HFF-Myc (cell line): ENCODE measurements around the gene COX15.
"Not testable (repeated sequence)": the region's sequence is repeated elsewhere in the genome, so short reads cannot be mapped to it uniquely, and the experiment has no call there.

ENCODE experiments used
- DNase-seq: peaks from one replicate; pipeline ENCODE4 v3.0.0-alpha.2; 2011; ENCODE audit warnings: low read depth; ENCODE audit errors: extremely low read depth
- H3K4me3 ChIP-seq: replicated peaks from 2 replicates; pipeline ENCODE4 v1.5.1; 2011; ENCODE audit warnings: low read depth, mild to moderate bottlenecking, control low read depth, low read length
- TF ChIP-seq, protein P1 (sequence below): IDR thresholded peaks from 2 replicates; pipeline ENCODE4 v1.5.1; 2012; ENCODE audit warnings: mild to moderate bottlenecking, low read depth, low read length, control low read depth; ENCODE audit errors: missing control alignments

The COX15 gene

DNA sequence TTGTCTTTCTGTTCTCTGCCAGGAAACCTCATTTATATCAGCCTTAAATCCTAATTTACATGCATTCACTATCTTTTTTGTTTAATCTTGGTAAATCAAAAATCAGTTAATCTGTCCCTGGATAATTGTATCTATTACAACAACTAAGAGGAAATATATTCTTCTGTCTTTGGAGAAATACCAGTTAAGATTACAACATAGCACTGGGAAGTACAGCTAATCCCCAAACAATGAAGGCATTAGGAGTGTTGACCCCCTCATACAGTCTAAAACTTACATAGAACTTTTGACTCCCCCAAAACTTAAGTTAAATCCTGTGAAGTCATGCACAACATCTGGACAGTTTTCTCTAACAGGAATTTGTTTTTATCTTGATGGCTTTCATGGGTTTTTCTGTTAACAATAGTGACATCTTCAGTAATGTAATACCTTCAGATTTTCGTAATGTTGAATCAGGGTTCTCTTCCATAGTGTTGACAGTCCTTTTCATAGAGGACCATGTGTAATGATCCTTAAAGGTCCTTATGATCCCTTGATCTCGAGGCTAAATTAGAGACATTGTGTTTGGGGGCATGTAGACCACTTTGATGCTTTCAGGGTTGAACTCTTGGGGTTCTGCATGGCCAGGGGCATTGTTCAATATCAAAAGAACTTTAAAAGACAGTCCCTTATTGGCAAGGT, 26.4 kb upstream of the COX15 start:
- H3K4me3 ChIP-seq = no peak overlapping the region
- TF ChIP-seq, protein P1, sequence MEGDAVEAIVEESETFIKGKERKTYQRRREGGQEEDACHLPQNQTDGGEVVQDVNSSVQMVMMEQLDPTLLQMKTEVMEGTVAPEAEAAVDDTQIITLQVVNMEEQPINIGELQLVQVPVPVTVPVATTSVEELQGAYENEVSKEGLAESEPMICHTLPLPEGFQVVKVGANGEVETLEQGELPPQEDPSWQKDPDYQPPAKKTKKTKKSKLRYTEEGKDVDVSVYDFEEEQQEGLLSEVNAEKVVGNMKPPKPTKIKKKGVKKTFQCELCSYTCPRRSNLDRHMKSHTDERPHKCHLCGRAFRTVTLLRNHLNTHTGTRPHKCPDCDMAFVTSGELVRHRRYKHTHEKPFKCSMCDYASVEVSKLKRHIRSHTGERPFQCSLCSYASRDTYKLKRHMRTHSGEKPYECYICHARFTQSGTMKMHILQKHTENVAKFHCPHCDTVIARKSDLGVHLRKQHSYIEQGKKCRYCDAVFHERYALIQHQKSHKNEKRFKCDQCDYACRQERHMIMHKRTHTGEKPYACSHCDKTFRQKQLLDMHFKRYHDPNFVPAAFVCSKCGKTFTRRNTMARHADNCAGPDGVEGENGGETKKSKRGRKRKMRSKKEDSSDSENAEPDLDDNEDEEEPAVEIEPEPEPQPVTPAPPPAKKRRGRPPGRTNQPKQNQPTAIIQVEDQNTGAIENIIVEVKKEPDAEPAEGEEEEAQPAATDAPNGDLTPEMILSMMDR = no peak
- DNase-seq = no peak

DNA sequence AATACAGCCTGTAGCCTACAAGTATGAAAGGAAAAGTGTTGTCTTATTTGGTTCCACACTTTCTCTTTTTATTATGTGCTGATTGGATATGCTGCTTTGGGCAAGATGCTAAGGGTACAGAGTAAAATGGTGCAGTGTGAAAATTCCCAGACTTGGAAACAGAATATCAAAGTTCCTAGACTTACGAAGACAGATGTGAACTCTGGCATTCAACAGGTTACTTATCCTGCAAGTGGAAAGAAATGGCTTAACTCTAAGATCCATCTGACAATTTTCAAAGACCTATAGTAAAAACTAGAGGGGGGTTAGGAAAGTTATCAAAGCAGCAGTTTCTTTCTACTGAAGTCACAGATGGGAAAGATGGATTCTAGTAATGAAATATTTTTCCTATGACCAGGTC, 24.2 kb upstream of the COX15 start:
- no peak for DNase-seq
- H3K4me3 ChIP-seq = no peak overlapping the region
- TF ChIP-seq, protein P1 = no peak

DNA sequence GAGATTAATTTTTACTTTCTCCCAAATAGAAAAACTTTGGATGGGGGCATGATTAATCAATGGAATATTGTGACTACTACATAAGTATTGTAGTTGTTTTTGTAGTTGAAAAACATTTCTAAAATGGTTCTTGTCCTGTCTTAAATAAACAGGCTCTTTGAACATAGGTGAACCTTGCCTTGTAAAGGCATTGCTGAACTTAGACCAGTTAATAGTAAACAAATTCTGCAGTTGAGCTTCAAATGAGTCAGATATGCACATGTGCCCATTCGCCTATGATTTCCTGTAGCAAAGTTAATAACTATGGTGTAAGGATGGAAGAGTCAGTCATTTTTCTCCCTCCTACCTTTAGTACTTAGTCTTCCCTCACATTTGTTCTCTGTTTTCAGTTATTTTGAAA, 22.7 kb upstream of the COX15 start:
- no peak overlapping the region for H3K4me3 ChIP-seq
- DNase-seq = no peak
- TF ChIP-seq, protein P1 = no peak

DNA sequence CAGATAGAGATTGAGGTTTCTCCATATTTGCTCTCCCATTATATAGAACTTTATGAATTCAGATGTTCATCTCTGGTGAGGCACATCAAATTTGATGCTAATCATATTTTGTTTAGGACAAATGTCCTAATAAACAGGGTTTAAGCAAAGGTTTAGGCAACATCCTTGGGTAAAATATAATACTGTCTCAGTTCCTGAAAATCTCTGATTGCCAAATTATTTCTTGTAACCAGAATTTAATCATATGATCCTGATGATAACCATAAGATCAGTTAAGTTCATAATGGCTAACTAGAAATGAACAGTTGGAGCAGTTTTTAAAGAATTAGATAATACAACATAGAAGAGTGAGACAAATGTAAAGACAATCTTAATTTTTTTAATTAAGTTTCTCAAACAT, 18.7 kb upstream of the COX15 start:
- DNase-seq = no peak
- TF ChIP-seq, protein P1 = no peak
- H3K4me3 ChIP-seq = no peak overlapping the region

DNA sequence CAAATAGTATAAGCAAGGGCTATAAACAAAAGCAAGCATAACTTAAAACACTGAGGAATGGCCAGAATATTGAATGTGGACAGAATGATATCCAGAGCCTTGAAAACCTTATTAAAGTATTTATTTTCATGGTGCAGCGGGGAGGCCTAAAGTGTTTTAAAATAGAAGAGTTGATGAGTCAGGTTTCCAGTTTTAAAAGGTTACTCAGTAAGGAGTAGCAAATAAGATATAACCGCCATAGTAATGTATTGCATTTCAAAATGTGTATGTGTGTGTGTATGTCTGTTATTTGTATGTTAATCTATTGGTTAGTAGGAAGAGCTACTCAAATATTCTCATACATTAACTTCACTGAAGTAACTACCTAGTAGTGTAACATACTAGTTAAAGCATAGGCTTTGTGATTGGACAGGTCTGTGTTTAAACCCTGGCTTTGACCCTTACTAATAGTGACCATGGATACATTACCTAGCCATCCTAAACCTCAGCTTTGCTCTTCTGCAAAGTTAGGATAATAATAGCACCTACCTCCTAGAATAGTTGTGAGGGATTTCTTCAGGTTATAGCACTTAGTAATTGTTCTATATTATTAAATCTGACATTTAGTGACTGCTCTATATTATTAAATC, 17.0 kb upstream of the COX15 start:
- TF ChIP-seq, protein P1 = no peak
- DNase-seq = no peak

DNA sequence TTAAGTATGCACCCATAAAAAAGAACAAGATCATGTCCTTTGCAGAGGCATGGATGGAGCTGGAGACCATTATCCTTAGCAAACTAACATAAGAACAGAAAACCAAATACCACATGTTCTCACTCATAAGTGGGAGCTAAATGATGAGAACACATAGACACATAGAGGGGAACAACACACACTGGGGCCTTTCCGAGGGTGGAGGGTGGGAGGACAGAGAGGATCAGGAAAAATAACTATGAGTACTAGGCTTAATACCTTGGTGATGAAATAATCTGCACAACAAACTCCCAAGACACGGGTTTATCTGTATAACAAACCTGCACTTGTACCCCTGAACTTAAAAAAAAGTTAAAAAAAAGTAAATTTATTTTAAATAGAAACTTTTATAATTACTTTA, 14.2 kb upstream of the COX15 start:
- not testable (repeated sequence) for DNase-seq, H3K4me3 ChIP-seq

More for the DNA sequence above, 17.0 kb upstream of the COX15 start:
- H3K4me3 ChIP-seq = no peak overlapping the region

DNA sequence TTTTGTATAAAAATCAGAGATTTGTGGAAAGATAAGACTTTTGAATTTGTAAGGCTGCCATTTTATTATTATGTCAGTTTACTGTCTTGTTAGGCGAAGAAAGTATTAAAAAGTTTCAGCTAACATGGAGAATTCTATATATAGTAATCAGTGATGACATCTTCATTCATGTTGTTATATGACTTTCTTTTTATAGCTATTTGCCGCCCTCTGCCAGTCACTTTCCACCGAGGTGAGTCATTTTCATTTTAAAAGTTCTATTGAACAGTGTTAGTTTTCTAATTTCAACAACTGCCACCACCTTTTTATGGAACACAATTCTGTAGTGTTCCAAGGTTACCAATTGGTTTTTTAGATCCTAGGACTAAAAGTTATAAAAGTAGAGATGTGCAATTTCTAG, 11.9 kb upstream of the COX15 start:
- H3K4me3 ChIP-seq = no peak overlapping the region
- TF ChIP-seq, protein P1 = no peak
- no peak for DNase-seq
